ENCODE data around the gene SCIMP.
A peak's percentile ranks its signal among the peaks of the same experiment; 100 is the strongest.
"Not testable (repeated sequence)": the region's sequence is repeated elsewhere in the genome, so short reads cannot be mapped to it uniquely, and the experiment has no call there.

The SCIMP gene

DNA sequence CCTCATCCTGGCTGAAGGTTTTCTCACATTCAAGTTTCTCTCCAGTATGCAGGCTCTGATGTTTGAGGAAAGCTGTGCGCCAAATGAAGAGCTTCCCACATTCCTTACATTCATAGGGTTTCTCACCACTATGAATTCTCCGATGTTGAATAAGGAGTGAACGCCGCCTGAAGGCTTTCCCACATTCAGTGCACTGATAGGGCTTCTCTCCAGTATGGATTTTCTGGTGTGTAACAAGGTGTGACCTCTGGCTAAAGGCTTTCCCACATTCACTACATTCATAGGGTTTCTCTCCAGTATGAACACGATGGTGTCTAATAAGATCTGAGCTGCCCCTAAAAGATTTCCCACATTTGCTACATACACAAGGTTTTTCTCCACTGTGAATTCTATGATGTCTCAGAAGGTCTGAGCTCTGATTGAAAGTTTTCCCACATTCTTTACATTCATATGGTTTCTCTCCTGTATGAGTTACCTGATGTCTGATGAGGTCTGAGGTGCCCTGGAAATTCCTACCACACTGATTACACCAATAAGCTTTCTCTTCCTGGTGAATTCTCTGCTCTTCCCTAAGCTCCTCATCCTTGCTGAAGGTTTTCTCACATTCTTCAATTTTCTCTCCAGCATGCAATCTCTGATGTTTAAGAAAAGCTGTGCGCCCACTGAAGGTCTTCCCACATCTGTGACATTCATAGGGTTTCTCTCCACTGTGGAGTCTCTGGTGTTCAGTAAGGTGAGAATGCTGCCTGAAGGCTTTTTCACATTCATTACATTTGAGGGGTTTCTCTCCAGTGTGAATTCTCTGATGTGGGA, 51.9 kb downstream of the SCIMP start:
- no peak for DNase-seq

DNA sequence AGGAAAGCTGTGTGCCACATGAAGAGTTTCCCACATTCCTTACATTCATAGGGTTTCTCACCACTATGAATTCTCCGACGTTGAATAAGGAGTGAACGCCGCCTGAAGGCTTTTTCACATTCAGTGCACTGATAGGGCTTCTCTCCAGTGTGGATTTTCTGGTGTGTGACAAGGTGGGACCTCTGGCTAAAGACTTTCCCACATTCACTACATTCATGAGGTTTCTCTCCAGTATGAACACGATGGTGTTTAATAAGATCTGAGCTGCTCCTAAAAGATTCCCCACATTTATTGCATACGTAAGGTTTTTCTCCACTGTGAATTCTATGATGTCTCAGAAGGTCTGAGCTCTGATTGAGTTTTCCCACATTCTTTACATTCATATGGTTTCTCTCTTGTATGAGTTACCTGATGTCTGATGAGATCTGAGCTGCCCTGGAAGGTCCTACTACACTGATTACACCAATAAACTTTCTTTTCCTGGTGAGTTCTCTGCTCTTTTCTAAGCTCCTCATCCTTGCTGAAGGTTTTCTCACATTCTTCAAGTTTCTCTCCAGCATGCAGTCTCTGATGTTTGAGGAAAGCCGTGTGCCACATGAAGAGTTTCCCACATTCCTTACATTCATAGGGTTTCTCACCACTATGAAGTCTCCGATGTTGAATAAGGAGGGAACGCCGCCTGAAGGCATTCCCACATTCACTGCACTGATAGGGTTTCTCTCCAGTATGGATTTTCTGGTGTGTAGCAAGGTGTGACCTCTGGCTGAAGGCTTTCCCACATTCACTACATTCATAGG, 53.0 kb downstream of the SCIMP start:
- DNase-seq, result no peak

DNA sequence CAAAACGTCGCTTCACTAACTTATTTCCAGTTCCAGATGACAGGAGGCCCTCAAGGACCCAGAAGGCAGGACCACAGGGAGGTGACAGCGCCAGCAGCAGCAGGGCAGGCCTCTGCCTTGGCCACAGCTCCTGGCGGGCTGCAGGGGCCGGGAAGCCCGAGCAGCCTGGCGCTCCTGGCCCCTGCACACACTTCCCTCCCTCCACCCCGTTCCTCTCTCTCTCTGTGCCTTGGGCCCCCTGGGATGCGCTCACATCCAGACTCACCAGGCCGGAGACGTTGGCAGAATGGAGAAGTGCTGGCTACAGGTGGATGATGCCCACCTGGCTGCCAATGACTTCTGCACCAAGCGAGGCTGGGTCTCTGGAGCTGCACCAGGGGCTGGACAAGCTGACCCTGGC, 55.7 kb downstream of the SCIMP start:
- DNase-seq, result no peak

DNA sequence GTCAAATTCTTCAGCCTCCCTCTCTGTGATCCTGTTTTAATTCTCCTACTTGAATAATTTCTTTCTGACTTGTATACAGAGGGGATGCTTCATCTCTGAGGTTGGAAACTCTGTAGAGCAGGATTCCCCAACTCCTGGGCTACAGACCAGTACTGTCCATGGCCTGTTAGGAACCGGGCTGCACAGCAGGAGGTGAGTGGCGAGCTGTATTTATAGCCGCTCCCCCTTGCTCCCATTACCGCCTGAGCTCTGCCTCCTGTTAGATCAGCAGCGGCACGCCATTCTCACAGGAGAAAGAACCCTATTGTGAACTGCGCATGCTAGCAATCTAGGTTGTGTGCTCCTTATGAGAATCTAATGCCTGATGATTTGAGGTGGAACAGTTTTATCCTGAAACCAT, 59.6 kb downstream of the SCIMP start:
- DNase-seq, result not testable (repeated sequence)

DNA sequence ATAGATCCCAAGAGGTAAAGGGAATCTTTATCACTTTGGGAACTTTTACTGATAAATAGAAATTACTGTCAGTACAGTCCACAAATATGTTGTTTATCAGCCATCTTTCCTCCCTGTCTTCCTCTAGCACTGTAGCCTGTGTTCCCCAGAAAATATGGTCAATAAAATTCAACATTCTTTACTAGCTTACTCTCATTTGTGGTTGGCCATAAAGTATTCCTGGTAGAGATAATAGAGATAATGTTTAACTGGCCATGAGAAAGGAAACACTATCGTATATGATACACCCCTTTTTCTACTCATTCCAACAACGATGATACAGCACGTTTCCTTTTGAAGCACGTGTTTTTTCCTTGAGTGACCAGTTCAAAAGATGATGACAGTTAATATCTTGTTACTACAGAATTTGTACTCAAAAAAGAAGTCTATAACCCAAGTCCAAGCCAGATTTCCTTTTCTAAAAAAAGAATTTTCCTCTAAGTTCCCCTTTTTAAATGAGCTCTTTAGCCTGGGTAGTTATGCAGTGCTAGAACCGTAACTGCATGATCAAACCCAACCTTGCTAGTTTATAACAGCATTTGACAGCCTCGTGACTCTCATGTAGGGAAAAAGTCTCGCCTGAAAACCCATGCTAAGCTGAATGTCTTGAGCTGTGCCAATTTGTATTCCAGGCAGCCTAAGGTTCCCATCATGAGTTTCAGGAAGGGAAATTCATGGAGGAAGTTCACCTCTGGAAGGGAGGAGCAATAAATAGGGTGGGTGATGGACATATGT, 68.7 kb downstream of the SCIMP start:
- peak; percentile 47 for DNase-seq

DNA sequence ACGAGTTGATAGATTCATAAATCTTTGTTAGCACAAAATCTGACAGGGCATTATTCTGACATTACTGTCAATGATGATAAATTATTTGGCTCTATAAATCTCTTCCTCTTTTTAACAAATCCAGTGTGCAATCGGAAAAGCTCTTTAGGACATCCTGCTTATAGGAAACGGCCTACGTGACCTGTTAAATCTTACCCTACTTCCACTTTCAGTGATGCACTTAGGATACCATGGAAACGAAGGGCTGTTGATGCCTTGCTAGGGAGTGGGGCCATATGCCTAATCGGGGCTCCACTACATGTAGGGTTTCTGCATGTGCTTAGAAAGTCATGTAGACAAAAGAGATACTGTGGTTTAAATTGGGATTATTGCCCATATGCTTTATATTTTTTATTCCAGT, 70.2 kb downstream of the SCIMP start:
- peak; percentile 72 for DNase-seq

DNA sequence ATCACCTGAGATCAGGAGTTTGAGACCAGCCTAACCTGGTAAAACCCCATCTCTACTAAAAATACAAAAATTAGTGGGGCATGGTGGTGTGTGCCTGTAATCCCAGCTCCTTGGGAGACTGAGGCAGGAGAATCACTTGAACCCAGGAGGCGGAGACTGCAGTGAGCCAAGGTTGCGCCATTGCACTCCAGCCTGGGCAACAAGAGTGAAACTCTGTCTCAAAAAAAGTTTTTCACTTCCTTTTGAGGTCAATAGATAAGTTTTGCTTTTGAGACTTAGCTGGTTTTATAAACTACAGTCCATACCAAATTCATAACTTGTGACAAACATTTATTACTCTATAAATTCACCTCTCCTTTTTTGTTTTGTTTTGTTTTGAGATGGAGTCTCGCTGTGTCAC, 72.9 kb downstream of the SCIMP start:
- DNase-seq, result peak; percentile 39

DNA sequence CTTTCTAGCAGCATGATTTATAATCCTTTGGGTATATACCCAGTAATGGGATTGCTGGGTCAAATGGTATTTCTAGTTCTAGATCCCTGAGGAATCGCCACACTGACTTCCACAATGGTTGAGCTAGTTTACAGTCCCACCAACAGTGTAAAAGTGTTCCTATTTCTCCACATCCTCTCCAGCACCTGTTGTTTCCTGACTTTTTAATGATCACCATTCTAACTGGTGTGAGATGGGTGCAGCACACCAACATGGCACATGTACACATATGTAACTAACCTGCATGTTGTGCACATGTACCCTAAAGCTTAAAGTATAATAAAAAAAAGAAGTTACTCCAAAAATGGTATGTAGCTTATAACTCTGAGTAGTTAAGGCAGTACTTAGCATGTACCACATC, 74.0 kb downstream of the SCIMP start:
- DNase-seq, result not testable (repeated sequence)

Measured in inflammatory macrophage treated with lipopolysaccharide for 4 hours (primary cell).